ENCODE results near the gene NEK9. TPM values are rescaled to one million over a fixed set of nuclear protein-coding genes. Genes with fewer than 3 reads are reported as not detected.
"Not testable (repeated sequence)": the region's sequence is repeated elsewhere in the genome, so short reads cannot be mapped to it uniquely, and the experiment has no call there.

NEK9 gene
- total RNA-seq, 1 donor from 2014 or later = 51.7 TPM

DNA sequence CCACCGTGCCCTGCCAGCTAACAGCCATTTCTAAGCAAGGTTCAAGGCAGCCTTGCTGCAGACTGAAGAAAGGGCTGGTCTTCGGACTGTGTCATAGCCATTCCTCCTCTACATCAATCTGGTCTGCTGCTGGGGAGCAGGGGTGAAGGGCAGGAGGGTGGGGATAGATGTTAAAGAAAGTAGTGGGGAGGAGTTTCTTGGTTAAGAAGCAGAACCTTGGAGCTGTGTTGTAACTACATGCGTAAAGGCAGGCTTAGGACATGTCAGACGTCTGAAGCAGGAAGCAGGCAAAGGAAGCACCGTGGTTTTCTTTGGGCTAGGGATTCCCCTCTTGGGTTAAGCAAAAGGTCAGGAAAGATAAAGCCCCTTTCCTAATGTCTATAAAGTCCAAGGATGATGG is 18.1 kb upstream of the NEK9 start:
- DNase-seq (ENCODE audit: low read depth) = no peak

DNA sequence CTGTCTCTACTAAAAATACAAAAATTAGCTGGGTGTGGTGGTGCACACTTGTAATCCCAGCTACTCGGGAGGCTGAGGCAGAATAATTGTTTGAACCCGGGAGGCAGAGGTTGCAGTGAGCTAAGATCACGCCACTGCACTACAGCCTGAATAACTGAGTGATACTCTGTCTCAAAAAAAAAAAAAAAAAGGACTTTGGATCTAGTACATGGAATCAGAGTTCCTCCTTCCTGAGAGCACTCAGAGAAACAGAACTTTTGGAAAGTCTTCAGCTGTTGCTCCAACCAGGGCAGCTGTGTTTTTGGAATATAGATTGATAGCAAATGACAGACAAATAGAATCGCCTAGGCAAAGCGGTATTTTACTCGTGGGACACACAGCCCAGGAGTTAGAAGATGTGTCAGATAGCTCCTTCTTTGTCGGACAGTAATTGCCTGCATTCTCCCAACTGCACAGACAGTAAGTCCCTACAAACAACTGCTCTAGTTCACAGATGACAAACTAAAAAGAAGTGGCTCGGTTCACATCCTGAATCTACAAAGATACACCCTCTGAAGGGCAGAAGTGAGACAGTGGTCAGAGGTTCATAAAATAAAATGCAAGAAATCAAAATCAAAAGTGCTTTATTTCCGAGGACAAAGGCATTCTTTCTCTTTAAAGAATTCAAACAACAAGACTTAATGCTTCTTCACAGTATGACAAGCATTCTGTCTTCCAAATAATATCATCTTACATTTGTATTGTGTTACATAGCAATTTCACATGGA is 17.1 kb upstream of the NEK9 start:
- peak; percentile 36 for DNase-seq (ENCODE audit: low read depth)

DNA sequence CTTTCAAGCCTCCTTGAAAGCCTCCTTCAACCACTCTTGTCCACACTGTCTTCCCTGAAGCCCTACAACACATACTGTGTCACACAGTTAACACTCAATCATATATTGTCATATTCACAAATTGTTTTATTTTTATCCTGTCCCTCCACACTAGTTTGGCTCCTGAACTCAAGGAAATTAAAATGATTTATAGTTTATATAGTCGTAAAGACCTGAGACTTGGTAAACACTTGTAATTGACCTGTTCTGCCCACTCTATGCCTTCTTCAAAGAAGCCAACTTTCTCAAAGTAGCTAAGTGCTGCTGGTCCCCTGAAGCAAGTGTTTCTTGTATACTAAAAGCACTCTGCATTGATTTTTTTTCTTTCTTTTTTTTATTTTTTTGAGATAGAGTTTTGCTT is 15.6 kb upstream of the NEK9 start:
- no peak for DNase-seq (ENCODE audit: low read depth)

DNA sequence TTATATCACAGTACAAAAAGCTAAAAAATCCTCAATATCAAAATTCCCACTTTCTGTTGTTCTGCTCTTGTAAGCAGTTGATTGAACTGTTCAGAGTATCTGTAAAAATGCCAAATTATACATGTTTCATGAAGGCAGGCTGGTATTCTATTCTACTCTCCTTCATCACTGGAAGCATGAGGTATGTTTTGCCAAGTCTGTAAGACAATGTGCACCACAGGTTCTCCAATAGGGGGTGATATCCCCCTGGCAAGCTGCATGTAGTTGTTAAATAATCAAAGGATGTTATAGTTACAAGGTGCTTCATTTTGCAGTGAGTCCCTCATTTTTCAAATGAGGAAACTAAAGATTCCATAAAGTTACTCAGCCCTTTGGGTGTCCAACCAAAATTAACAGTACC is 15.1 kb upstream of the NEK9 start:
- DNase-seq (ENCODE audit: low read depth) = no peak

DNA sequence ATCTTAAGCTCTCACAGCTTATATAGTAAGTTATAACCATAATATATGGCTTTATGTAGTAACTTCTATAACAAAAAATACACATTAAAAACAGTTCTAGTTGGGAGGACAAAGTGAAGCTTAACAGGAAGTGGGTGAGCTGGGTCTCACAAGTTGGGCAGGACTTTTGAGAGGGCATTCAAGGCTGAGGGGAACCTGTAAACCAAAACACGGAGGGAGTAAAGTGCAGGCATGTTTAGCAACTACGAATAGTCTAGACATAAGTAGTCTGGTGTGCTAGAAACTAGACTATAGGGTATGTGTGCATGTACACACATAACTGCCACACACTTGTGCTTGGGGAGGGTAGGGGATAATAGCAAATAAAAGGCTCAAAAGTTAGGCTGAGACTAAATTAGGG is 14.2 kb upstream of the NEK9 start:
- DNase-seq (ENCODE audit: low read depth) = no peak

DNA sequence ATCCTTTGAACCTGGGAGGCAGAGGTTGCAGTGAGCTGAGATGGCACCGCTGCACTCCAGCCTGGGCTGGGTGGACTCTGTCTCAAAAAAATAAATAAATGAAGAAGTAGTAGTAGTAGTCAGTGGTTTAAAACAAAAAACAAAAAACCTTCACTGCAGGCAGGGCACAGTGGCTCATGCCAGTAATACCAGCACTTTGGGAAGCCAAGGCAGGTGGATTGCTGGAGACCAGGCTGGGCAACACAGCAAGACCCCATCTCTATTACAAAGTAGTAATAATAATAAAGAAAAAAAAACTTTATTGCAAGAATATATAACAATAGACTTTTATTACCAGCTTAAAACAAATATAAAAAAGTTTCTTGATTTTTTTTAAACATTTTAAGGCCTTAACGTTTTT is 13.8 kb upstream of the NEK9 start:
- no peak for DNase-seq (ENCODE audit: low read depth)

DNA sequence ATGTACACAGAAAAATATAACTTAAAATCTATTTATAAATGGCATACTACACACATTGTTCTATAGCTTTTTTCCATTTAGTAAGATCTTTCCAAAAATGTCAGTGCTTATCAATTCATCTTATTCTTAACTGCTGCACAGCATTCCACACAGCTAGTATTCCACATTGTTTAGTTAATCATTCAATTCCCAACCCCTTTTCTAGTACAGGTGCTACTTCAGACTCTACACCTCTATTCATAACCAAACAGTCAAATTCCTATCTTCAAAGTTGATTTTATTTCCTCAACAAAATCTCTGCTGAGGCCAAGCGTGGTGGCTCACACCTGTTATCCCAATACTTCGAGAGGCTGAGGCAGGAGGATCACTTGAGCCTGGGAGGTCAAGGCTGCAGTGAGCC is 12.3 kb upstream of the NEK9 start:
- no peak for DNase-seq (ENCODE audit: low read depth)

DNA sequence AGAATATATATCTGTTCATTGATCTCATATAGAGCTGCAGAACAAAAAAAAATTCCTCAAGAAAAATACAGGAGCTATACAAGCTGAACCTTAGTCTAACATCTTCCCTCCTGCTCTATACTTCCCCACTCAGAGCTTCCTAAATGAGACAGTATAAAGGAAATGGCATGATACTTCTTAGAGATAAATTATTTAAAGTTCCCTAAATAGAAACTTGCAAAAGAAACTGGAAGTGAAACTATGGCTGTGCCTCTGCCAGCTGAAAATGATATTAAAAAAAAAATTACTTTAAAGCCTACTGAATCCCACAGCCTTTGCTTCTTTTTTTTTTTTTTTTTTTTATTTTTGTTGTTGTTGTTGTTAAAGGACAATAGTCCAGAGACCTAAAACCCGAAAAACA is 11.6 kb upstream of the NEK9 start:
- DNase-seq (ENCODE audit: low read depth) = no peak

DNA sequence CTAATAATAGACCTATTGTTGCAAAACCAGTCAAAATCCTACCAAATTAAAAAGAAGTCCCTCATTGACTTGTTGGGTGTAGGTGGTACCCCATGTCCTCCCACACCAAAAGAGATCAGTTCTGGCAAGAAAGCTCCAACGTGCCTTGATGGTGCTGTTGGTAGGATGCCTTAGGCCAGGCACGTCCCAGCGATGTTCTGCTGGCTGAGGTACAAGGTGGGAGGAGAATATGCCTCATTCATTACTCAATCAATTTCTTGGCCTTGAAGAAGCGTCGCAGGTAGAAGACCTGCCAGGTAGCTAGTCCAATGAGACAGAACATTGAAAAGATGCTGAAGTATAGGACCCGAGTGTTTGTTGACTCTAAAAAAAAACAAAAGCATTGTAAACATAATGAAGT is 7.8 kb upstream of the NEK9 start:
- DNase-seq (ENCODE audit: low read depth) = no peak

DNA sequence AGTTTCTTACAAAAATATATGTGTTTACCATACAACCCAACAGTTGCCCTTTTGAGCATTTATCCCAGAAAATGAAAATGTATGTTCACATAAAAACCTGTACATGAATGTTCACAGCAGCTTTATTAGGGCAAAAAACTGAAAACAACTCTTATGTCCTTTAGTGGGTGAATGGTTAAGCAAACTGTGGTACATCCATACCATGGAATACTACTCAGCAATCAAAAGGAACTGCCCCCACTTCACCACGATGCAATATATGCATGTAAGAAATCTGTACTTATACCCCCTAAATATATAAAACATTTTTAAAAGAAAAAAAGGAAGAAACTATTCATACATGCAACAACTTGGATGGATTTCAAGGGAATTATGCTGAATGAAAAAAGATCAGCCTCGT is 6.7 kb upstream of the NEK9 start:
- no peak for DNase-seq (ENCODE audit: low read depth)

DNA sequence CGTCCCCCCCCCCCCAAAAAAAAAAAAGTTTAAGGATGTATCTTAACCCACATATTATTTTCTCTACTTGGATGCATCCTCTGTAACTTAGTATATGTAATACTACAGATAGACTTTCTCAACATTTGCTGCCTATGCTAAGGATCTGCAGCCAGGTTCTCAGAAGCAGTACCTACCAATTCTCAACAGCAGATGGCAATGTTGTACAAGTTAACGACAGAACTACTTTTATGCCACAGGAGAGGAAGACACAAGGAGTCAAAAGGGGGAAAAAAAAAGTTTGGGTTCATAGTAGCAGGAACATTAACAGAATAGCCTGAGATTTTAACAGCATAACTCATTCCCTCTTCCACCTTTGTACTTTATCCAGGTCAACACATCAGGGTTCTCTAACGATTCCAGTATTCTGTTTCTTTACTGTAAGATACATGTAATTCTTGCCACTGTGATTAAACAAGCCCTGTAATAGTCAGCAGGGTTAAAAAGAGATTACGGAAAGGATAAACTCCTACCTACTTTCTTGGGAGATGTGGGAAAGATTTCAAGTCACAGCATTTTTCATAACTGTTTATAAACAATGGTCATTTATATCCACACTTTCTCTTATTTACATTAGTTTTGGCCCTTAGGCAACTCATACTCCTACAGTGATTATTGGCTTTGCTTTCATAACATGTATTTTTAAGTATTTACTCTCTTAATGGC is 5.7 kb upstream of the NEK9 start:
- DNase-seq (ENCODE audit: low read depth) = peak; percentile 83

DNA sequence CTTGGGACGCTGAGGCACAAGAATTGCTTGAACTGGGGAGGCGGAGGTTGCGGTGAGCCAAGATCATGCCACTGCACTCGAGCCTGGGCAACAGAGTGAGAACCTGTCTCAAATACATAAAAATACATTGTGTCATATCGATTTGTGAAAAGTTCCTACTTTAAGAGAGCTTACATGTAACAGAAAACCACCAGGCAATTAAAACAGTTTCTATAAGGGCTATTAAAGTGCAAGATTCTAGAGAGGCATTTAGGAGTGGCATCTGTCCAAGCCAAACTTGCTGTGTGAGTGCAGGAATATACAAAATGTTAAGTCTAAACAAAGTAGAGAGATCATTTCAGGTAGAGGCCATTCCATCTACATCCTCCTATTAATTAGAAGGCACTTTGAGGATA is 1.7 kb upstream of the NEK9 start:
- DNase-seq (ENCODE audit: low read depth) = no peak

DNA sequence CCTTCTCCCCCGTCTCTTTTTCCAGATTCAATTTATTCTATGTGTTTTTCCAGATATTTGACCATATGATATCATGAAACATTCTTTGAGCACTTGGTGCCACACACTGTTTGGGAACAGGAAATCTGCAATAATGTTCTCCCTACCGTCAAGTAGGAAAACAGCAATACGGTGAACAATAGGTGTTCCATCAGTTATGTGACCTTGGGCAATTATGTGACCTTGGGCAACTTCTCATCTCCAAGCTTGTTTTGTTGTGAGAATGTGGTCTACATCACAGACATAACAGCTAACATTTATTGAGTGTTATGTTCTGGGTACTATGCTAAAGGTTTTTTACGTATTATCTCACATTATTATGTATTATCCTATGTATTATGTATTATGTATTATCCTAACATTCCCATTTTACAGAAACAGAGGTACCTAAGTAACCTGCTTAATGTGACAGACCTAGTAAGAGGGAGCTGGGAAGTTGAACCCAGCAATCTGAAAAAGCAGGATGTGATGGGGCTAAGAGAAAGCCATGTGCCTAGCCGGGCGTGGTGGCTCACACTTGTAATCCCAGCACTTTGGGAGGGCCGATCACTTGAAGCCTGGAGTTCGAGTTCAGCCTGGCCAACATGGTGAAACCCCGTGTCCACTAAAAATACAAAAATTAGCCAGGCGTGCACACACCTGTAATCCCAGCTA is 1.2 kb upstream of the NEK9 start:
- no peak for DNase-seq (ENCODE audit: low read depth)

DNA sequence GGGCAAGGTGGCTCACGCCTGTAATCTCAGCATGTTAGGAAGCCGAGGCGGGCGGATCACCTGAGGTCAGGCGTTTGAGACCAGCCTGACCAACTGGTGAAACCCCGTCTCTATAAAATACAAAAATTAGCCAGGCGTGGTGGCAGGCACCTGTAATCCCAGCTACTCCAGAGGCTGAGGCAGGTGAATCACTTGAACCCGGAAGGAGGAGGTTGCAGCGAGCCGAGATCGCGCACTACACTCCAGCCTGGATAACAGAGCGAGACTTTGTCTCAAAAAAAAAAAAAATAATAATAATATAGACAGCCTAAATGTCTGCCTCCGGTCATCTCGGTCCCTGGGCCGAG is 599 bp upstream of the NEK9 start:
- not testable (repeated sequence) for DNase-seq (ENCODE audit: low read depth)

DNA sequence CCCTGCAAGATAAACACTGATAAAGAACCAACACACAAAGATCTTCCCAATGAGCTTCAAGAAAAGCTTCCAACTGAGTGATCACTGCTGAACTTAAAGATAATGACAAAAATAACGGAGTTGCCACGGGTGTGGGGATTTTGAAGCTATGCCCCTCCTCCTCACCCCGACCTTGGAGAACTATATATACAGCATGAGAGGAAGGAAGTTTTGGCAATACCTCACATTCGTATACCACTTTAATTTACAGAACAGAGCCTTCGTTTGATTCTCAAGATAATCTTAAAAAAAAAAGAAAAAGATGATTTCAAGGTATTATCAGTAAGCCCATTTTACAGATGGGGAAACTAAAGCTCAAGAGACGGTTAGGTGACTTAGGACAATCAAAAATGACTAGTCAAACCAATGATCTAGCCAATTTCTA is 715 bp downstream of the NEK9 start:
- no peak for DNase-seq (ENCODE audit: low read depth)

DNA sequence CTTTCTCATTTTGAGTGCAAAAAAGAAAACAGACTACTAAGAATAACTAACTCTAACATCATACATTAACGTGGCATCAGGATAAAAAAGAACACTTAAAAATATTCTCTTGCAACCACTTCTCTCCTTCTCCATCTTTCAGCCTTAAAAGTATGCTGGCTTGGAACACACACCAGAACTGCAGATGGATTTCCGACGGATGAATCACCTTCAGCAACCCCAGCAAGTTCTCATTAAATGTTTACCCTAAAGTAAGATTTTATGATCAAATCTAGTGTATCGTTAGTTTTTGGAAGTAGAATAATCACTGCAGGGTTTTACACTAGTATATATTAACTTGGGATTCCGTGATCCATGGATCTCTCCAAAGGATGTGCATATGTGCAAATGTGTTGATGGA is 1.2 kb downstream of the NEK9 start:
- DNase-seq (ENCODE audit: low read depth) = peak; percentile 28

DNA sequence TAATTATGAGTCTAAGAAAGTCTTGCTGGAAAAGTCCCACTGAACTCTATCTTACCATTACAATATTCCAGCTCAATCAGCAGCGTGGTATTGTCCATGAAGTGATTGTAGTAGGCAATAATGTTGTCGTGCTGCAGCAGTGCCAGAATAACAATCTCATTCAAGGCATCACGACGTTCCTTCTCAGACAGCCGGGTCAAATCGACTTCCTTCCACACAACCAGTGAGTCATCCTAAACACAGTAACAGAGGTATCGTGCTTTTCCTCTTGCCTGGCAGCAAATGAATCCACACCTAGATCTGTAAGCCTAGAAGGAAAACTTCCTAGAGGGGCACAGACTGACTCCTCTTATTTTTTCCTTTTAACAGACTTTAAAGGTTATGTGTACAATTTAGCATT is 2.9 kb downstream of the NEK9 start:
- peak; percentile 60 for DNase-seq (ENCODE audit: low read depth)

DNA sequence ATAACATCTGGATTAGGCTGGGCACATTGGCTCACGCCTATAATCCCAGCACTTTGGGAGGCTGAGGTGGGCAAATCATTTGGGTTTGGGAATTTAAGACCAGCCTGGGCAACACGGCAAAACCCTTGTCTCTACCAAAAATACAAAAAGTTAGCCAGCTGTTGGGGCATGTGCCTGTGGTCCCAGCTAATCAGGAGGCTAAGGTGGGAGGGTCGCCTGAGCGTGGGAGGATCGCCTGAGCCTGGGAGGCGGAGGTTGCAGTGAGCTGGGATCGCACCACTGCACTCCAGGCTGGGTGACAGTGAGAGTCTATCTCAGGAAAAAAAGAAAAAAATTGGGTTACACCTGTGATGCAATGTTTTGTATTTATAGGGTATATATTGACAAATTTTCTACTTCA is 5.3 kb downstream of the NEK9 start:
- DNase-seq (ENCODE audit: low read depth) = no peak

DNA sequence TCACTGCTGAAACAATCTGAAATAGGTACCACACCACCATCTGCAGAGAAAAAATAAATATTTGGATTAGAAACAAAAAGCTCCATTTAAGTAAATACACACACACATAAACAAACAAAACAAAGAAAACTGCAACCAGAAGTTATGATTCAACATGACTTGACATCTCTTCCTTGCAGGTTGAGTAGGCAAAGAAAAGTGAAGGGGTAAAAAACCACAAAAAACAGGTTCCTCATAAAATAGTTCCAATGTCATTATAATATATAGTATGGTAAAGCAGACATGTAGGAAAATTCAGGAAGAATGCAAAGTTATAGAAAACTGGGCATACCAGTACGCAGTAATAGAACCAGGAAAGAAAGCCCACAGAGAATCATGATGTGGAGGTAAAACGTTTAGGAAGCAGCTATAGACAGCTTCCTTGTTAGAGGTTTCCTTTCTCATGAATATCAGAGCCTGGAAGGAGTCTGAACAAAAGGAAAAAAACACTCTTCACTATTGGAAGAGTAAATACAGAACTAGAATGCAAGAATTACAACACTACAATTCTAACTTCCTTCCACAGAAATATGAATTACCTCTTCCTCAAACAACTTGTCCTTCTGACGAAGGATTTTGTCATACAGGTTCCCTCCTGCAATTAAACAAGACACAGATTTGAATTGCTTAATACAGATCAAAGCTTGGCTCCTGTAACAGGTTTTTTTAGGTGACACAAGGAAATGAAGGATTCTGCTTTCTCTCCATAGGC is 6.1 kb downstream of the NEK9 start:
- no peak for DNase-seq (ENCODE audit: low read depth)

DNA sequence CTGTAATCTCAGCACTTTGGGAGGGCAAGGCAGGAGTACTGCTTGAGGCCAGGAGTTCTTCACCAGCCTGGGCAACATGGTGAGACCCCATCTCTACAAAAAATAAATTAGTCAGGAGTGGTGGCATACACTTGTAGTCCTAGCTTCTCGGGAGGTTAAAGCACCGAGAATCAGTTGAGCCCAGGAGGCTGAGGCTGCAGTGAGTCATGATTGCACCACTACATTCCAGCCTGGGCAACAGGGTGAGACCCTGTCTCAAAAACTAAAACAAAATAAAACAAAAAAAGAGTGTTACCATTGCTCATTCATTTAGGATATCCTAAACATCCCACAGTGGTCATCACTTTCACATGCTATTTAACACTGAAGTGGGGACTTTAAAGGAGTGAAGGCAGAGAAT is 7.8 kb downstream of the NEK9 start:
- DNase-seq (ENCODE audit: low read depth) = no peak

DNA sequence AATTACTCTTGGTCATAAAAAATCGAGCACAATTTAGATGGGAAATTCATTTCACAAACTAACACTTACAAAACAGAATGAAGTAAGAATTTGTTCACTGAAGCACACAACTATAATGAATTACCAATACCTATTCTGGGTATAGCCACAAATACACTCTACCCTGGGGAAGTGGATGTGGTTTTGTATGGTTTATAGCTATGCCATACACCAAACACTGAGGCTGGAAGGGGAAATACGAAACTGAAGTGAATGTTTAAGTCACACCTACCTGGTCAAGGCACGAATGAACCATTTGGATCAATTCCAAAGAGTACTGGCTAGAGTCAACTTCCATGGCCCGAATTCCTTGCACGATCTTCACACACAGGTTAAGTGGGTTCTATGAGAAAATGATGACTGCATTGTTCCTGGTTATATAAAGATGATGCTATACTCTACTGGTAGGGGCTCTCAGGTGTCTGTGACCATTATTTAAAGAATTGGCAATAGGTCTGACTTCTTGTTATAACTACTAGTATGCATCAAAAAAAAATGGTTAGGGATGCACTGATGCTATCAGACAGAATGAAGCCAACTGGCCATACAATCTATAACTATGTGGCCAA is 12.8 kb downstream of the NEK9 start:
- no peak for DNase-seq (ENCODE audit: low read depth)

Measured in myocyte (in vitro differentiated cells).